Choroid plexus epithelial cell (primary cell): Measurements from ENCODE around the gene KCND3.

Experiments used
- DNase-seq: peaks from one replicate; pipeline ENCODE4 v3.0.0-alpha.2; 2010; ENCODE audit warnings: low read depth
- H3K4me3 ChIP-seq: 2 replicates; pipeline ENCODE4 v1.5.1; 2011; ENCODE audit warnings: low read depth, mild to moderate bottlenecking, control low read depth, low read length, moderate library complexity
- CTCF ChIP-seq: conservative IDR thresholded peaks from 2 replicates; pipeline ENCODE4 v1.5.1; 2011; ENCODE audit warnings: low read depth, mild to moderate bottlenecking, control low read depth, inconsistent platforms, low read length, moderate library complexity

The KCND3 gene

DNA sequence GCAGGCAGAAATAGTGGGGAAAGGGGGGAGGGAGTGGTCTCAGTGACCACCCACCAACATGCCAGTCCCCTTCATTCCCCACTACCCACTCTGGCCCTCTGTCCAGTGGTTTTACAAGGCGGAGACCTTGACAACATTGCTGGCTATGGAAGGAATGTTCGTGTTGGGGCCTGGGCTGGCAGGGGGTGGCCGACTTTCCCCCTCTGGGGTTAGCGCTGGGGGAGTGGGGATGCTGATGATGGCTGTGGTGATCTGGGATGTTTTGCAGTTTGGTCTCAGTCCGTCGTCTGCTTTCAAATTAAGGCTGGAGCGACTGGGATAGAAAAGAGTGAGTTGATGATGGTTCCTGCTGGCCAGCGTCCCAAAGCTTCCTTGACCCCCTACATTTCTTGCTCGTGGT lies 213.5 kb downstream of the KCND3 start:
- H3K4me3 ChIP-seq: no peak overlapping the region
- DNase-seq: no peak
- no peak for TF ChIP-seq CTCF

- no peak overlapping the region for H3K4me3 ChIP-seq
- peak; percentile 39 for DNase-seq
- TF ChIP-seq CTCF: no peak
These were observed 218.6 kb downstream of the KCND3 start for GRCh38 chr1:111770916-111771315.

GRCh38 chr1:111769517-111770146 lies 219.8 kb downstream of the KCND3 start:
- TF ChIP-seq CTCF: peak; percentile 73
- H3K4me3 ChIP-seq: no peak overlapping the region
- DNase-seq: peak; percentile 88

GRCh38 chr1:111768625-111769024 lies 220.8 kb downstream of the KCND3 start:
- DNase-seq: no peak
- no peak for TF ChIP-seq CTCF
- H3K4me3 ChIP-seq: no peak overlapping the region

DNA sequence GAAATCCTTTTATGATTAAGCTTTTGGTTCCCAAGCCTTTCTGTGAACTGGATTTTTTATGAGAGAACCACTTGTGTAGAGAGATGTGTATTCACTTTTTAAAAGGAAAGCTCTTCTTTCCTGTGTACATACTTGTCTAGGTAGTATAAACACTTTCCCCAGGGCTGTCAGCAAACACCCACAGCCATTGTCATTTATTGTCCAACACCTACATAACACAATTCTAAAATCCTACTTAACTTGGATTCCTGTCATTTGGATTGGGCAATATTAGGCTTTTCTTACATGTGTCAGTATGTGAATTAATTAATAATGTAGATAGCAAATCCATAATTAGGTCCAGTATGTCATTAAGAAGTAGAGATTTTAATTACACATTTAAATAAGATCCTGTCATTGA lies 221.4 kb downstream of the KCND3 start:
- H3K4me3 ChIP-seq: no peak overlapping the region
- TF ChIP-seq CTCF: no peak
- DNase-seq: no peak

GRCh38 chr1:111762332-111762731 lies 227.1 kb downstream of the KCND3 start:
- no peak overlapping the region for H3K4me3 ChIP-seq
- no peak for TF ChIP-seq CTCF

GRCh38 chr1:111761717-111762116 lies 227.8 kb downstream of the KCND3 start:
- TF ChIP-seq CTCF: no peak
- no peak overlapping the region for H3K4me3 ChIP-seq
- DNase-seq: no peak

More at GRCh38 chr1:111762332-111762731, 227.1 kb downstream of the KCND3 start:
- no peak for DNase-seq
